Hepatocyte (in vitro differentiated cells): ENCODE data around the gene GUCY1A2.

Experiments used
- CTCF ChIP-seq: fragments of 200-600 bp; sonication (generic); IDR thresholded peaks from 2 replicates; pipeline ENCODE4 v1.5.1; 2016; ENCODE audit warnings: antibody characterized with exemption, mild to moderate bottlenecking; ENCODE audit not compliant: poor library complexity
- EZH2 ChIP-seq: fragments of 200-600 bp; sonication (generic); IDR thresholded peaks from 2 replicates; pipeline ENCODE4 v1.6.1; 2016; ENCODE audit warnings: antibody characterized with exemption, mild to moderate bottlenecking, borderline replicate concordance

GRCh38 chr11:106697058-106697457 is 321.2 kb downstream of the GUCY1A2 start:
- TF ChIP-seq EZH2 (no peak), CTCF (no peak)
